HepG2 (cell line): ENCODE results near the gene CFAP100.

Source experiments
- ATF2 ChIP-seq: sonication (generic); formaldehyde crosslinking; IDR thresholded peaks from 2 replicates; pipeline ENCODE4 v1.4.0; 2020; ENCODE audit warnings: missing genetic modification reagents
- FOXM1 ChIP-seq: sonication (generic); formaldehyde crosslinking; IDR thresholded peaks from 2 replicates; pipeline ENCODE4 v1.5.0; 2020; ENCODE audit warnings: missing genetic modification reagents
- MAX ChIP-seq: IDR thresholded peaks from 2 replicates; pipeline ENCODE4 v1.6.1; 2012; ENCODE audit warnings: inconsistent platforms
- SMAD1 ChIP-seq: sonication (generic); formaldehyde crosslinking; IDR thresholded peaks from 2 replicates; pipeline ENCODE4 v1.4.0; 2020; ENCODE audit warnings: missing genetic modification reagents, low read depth, mild to moderate bottlenecking, borderline replicate concordance
- ZBTB38 ChIP-seq: sonication (generic); formaldehyde crosslinking; IDR thresholded peaks from 2 replicates; pipeline ENCODE4 v1.5.1; 2020; ENCODE audit warnings: mild to moderate bottlenecking, missing genetic modification reagents
- ZNF160 ChIP-seq: sonication (generic); formaldehyde crosslinking; IDR thresholded peaks from 2 replicates; pipeline ENCODE4 v1.8.0; 2022; ENCODE audit warnings: mild to moderate bottlenecking, inconsistent platforms, missing genetic modification reagents
- ZNF644 ChIP-seq: IDR thresholded peaks from 2 replicates; pipeline ENCODE4 v1.6.1; 2016; ENCODE audit warnings: low read depth
- TF ChIP-seq, protein P1 (sequence below): sonication (generic); formaldehyde crosslinking; IDR thresholded peaks from 2 replicates; pipeline ENCODE4 v1.5.0; 2020; ENCODE audit warnings: mild to moderate bottlenecking, missing genetic modification reagents, borderline replicate concordance

GRCh38 chr3:126418661-126419131, 24.0 kb downstream of the CFAP100 start:
- TF ChIP-seq SMAD1 (no peak), FOXM1 (CRISPR knock-in tag) (no peak), ATF2 (CRISPR knock-in tag) (no peak), ZBTB38 (CRISPR knock-in tag) (no peak), ZNF160 (CRISPR knock-in tag) (no peak), MAX (no peak), ZNF644 (CRISPR knock-in tag) (no peak)
- TF ChIP-seq, protein P1, sequence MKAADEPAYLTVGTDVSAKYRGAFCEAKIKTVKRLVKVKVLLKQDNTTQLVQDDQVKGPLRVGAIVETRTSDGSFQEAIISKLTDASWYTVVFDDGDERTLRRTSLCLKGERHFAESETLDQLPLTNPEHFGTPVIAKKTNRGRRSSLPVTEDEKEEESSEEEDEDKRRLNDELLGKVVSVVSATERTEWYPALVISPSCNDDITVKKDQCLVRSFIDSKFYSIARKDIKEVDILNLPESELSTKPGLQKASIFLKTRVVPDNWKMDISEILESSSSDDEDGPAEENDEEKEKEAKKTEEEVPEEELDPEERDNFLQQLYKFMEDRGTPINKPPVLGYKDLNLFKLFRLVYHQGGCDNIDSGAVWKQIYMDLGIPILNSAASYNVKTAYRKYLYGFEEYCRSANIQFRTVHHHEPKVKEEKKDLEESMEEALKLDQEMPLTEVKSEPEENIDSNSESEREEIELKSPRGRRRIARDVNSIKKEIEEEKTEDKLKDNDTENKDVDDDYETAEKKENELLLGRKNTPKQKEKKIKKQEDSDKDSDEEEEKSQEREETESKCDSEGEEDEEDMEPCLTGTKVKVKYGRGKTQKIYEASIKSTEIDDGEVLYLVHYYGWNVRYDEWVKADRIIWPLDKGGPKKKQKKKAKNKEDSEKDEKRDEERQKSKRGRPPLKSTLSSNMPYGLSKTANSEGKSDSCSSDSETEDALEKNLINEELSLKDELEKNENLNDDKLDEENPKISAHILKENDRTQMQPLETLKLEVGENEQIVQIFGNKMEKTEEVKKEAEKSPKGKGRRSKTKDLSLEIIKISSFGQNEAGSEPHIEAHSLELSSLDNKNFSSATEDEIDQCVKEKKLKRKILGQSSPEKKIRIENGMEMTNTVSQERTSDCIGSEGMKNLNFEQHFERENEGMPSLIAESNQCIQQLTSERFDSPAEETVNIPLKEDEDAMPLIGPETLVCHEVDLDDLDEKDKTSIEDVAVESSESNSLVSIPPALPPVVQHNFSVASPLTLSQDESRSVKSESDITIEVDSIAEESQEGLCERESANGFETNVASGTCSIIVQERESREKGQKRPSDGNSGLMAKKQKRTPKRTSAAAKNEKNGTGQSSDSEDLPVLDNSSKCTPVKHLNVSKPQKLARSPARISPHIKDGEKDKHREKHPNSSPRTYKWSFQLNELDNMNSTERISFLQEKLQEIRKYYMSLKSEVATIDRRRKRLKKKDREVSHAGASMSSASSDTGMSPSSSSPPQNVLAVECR (CRISPR knock-in tag) = no peak
